ENCODE data around the gene OGDHL. TPM values are rescaled to one million over a fixed set of nuclear protein-coding genes. Genes with fewer than 3 reads are reported as not detected.

OGDHL gene
- total RNA-seq, 1 experiment from 2014 or later = 22.6 TPM

DNA sequence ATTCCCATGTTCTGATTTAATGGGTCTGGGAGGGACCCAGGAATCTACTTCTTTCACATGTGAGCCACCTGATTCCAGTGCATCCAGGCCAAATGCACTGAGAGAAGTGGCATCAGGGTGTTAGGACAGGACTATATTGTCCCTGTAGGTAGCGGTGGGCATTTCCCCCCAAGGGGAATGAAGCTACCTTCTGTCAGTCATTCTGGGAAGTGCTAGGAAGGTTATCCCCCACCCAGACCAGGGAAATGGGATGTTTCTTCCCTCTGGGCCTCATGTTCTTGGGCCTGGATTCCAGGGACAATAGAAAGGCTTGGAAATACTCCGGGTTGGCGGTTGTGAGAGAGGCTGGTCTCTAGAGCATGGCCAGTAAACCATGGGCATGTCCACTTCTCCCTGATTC, 61.9 kb downstream of the OGDHL start:
- Histone ChIP-seq H3K9me3 (ENCODE audit: control insufficient read depth, low read depth, low read length) (no peaks in the 10 kb centered on the region), H3K79me1 (ENCODE audit: insufficient read depth, low read depth, low read length, poor library complexity, severe bottlenecking) (no peaks in the 10 kb centered on the region), H2BK120ac (ENCODE audit: low read depth, low read length, poor library complexity, severe bottlenecking) (no peak overlapping the region), H3K79me2 (ENCODE audit: insufficient read depth, low read length) (no peaks in the 10 kb centered on the region), H2AK5ac (ENCODE audit: insufficient read length, low read length) (no peak overlapping the region), H4K8ac (replicated peaks; ENCODE audit: insufficient read length, low read depth, low read length) (no peak overlapping the region), H3K23me2 (ENCODE audit: insufficient read length, low read depth, low read length, poor library complexity, severe bottlenecking) (no peaks in the 10 kb centered on the region), H3K27me3 (ENCODE audit: insufficient read depth, low read length) (peaks cover 3% of the 10 kb centered on the region; the same call in 1 of the 2 replicates), H2BK12ac (ENCODE audit: insufficient read length, low read depth, low read length) (no peak overlapping the region), H4K91ac (ENCODE audit: insufficient read length, low read depth, low read length) (no peak overlapping the region), H3K18ac (ENCODE audit: insufficient read length, low read depth, low read length) (no peak overlapping the region), H3K4me1 (ENCODE audit: insufficient read depth, low read length) (no peaks in the 10 kb centered on the region; the same call in 1 of the 2 replicates), H2BK5ac (ENCODE audit: insufficient read length, low read length) (no peak overlapping the region), H3K9ac (ENCODE audit: extremely low read depth, insufficient read length, low read length) (no peak overlapping the region), H3K14ac (ENCODE audit: insufficient read depth, low read length) (no peak overlapping the region), H3K4me2 (ENCODE audit: insufficient read depth, insufficient read length, low read length) (no peak overlapping the region), H3K27ac (ENCODE audit: insufficient read length, low read depth, low read length) (no peak overlapping the region), H3K56ac (ENCODE audit: insufficient read length, low read depth, low read length) (no peak overlapping the region), H4K5ac (ENCODE audit: insufficient read length, low read depth, low read length) (no peak overlapping the region), H4K20me1 (ENCODE audit: control insufficient read depth, insufficient read depth, insufficient read length) (no peaks in the 10 kb centered on the region), H2BK20ac (ENCODE audit: low read depth, low read length, poor library complexity, severe bottlenecking) (no peak overlapping the region), H2BK15ac (ENCODE audit: low read depth, low read length) (no peak overlapping the region), H2AFZ (ENCODE audit: low read length) (no peak overlapping the region), H3K4ac (ENCODE audit: low read depth, low read length) (no peak overlapping the region), H3T11ph (ENCODE audit: low read length) (no peak overlapping the region), H3K23ac (ENCODE audit: insufficient read length, low read depth, low read length) (no peak overlapping the region)
- Mint-ChIP-seq H3K4me1 (peaks cover 10 to 16% of the 10 kb centered on the region in 2 experiments), H3K36me3 (ENCODE audit: insufficient read depth in 1 of 3, low read depth in 3 of 3) (peaks cover 0 to 4% (median 0%) of the 10 kb centered on the region in 3 experiments; a peak in 1 of 7 replicates), H3K27me3 (ENCODE audit: low read depth) (peaks cover 65% of the 10 kb centered on the region), H3K4me3 (no peak overlapping the region), H3K27ac (no peak overlapping the region), H3K9me3 (peaks cover 5 to 10% of the 10 kb centered on the region in 2 experiments; a peak in 4 of 5 replicates)
- no peak for DNase-seq
- no CpG with 5 or more reads among the region's 3 CpGs for WGBS (ENCODE audit: extremely low coverage, insufficient read length, low lambda C conversion rate)
- TF ChIP-seq, protein P1, sequence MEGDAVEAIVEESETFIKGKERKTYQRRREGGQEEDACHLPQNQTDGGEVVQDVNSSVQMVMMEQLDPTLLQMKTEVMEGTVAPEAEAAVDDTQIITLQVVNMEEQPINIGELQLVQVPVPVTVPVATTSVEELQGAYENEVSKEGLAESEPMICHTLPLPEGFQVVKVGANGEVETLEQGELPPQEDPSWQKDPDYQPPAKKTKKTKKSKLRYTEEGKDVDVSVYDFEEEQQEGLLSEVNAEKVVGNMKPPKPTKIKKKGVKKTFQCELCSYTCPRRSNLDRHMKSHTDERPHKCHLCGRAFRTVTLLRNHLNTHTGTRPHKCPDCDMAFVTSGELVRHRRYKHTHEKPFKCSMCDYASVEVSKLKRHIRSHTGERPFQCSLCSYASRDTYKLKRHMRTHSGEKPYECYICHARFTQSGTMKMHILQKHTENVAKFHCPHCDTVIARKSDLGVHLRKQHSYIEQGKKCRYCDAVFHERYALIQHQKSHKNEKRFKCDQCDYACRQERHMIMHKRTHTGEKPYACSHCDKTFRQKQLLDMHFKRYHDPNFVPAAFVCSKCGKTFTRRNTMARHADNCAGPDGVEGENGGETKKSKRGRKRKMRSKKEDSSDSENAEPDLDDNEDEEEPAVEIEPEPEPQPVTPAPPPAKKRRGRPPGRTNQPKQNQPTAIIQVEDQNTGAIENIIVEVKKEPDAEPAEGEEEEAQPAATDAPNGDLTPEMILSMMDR (conservative IDR thresholded peaks at IDR 0.05) = no peak

Data from H9 (cell line).